Erythroblast (primary cell): ENCODE data around the gene RAB11FIP2.

Experiments used
- GATA1 ChIP-seq: IDR thresholded peaks from 2 replicates; pipeline ENCODE4 v1.6.1; 2011; ENCODE audit warnings: low read depth, mild to moderate bottlenecking, control low read depth, low read length, moderate library complexity
- POLR2A ChIP-seq: IDR thresholded peaks from 2 replicates; pipeline ENCODE4 v1.6.1; 2011; ENCODE audit warnings: mild to moderate bottlenecking, low read length

DNA sequence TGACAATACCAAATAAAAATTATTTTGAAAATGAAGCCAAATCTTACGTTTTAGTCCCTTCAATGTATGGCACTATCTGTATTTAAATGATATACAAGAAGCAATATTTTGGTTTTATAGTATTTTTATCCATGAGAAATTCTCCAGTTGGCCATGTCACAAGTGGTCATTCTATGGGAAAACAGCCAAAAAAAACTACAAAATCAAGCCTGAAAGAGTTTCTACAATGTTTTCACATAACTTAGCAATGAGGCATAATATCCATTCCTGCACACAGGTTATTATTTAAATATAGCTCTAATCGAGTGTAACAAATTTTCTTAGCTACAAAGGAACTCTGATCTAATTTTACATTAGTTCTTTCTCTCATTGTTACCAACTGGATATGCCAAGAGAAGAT, 5.4 kb downstream of the RAB11FIP2 start:
- TF ChIP-seq POLR2A (no peak), GATA1 (no peak)
